Measurements from ENCODE around the gene CACNA1E.

GRCh38 chr1:181483285-181484195 lies at the start of gene CACNA1E:
- TF ChIP-seq CTCF (IDR thresholded peaks at IDR 0.05; ENCODE audit: poor library complexity), result no peak
- TF ChIP-seq EZH2 (IDR thresholded peaks at IDR 0.05; ENCODE audit: borderline replicate concordance), result peak; percentile 76
- TF ChIP-seq EZH2phosphoT487 (IDR thresholded peaks at IDR 0.05; ENCODE audit: low read depth, severe bottlenecking, unreplicated experiment), result peak; percentile 20

Data from hepatocyte (in vitro differentiated cells).